Liver (tissue), 9 donors: ENCODE measurements around the gene FBXW11. TPM values are rescaled to one million over a fixed set of nuclear protein-coding genes. Genes with fewer than 3 reads are reported as not detected.

Experiments
- DNase-seq: peaks from one replicate; pipeline ENCODE4 v3.0.0-alpha.2; 2017; ENCODE audit warnings: low spot score
- H3K27ac ChIP-seq, 2 donors: one replicate each; pipeline ENCODE4 v1.7.0; 2013; ENCODE audit warnings: inconsistent platforms in 2 of 2, low read length in 2 of 2, control low read depth in 1 of 2, low read depth in 1 of 2, mild to moderate bottlenecking in 1 of 2
- H3K27me3 ChIP-seq, 4 donors: one replicate each; pipeline versions ENCODE4 v1.6.1 to v1.7.0; 2013; ENCODE audit warnings: low read length in 3 of 4, inconsistent platforms in 1 of 4, mild to moderate bottlenecking in 1 of 4, moderate library complexity in 1 of 4; ENCODE audit not compliant: control insufficient read depth in 4 of 4, insufficient read depth in 4 of 4
- H3K36me3 ChIP-seq, 4 donors: one replicate each; pipeline versions ENCODE4 v1.6.1 to v1.7.0; 2013; ENCODE audit warnings: low read length in 3 of 4, mild to moderate bottlenecking in 3 of 4, low read depth in 1 of 4, moderate library complexity in 1 of 4; ENCODE audit not compliant: control insufficient read depth in 4 of 4, insufficient read depth in 3 of 4
- H3K4me1 ChIP-seq, 4 donors: one replicate each; pipeline versions ENCODE4 v1.6.1 to v1.7.0; 2013; ENCODE audit warnings: low read length in 3 of 4, mild to moderate bottlenecking in 3 of 4, moderate library complexity in 1 of 4; ENCODE audit not compliant: control insufficient read depth in 4 of 4, insufficient read depth in 4 of 4
- H3K4me3 ChIP-seq, 3 donors: one replicate each; pipeline versions ENCODE4 v1.6.1 to v1.7.0; 2013; ENCODE audit warnings: low read length in 3 of 3, control low read depth in 1 of 3, low read depth in 1 of 3, mild to moderate bottlenecking in 1 of 3
- H3K9ac ChIP-seq, 2 donors: one replicate each; pipeline ENCODE4 v1.7.0; 2013; ENCODE audit warnings: low read length in 2 of 2, mild to moderate bottlenecking in 2 of 2, moderate library complexity in 2 of 2, control low read depth in 1 of 2, low read depth in 1 of 2
- H3K9me3 ChIP-seq, 4 donors: one replicate each; pipeline versions ENCODE4 v1.6.1 to v1.7.0; 2013; ENCODE audit warnings: low read length in 3 of 4; ENCODE audit not compliant: control insufficient read depth in 4 of 4
- EGR1 ChIP-seq, 2 donors: IDR thresholded peaks; 2 replicates each; pipeline ENCODE4 v1.6.1; 2016 to 2018; ENCODE audit warnings: antibody characterized with exemption in 2 of 2, low read depth in 2 of 2
- FOXA1 ChIP-seq: IDR thresholded peaks from 2 replicates; pipeline ENCODE4 v1.6.1; 2016; ENCODE audit warnings: antibody characterized with exemption
- FOXA2 ChIP-seq: IDR thresholded peaks from 2 replicates; pipeline ENCODE4 v1.6.1; 2016; ENCODE audit warnings: antibody characterized with exemption
- GABPA ChIP-seq, 2 donors: IDR thresholded peaks in 1 of 2; conservative IDR thresholded peaks in 1 of 2; 2 replicates each; pipeline ENCODE4 v1.6.1; 2016; ENCODE audit warnings: antibody characterized with exemption in 2 of 2, mild to moderate bottlenecking in 1 of 2, moderate library complexity in 1 of 2
- HNF4G ChIP-seq: IDR thresholded peaks from 2 replicates; pipeline ENCODE4 v1.6.1; 2016; ENCODE audit warnings: antibody characterized with exemption
- JUND ChIP-seq, 2 donors: IDR thresholded peaks; 2 replicates each; pipeline ENCODE4 v1.6.1; 2016; ENCODE audit warnings: antibody characterized with exemption in 2 of 2
- NR2F2 ChIP-seq: IDR thresholded peaks from 2 replicates; pipeline ENCODE4 v1.6.1; 2016; ENCODE audit warnings: antibody characterized with exemption
- RAD21 ChIP-seq, 2 donors: IDR thresholded peaks; 2 replicates each; pipeline ENCODE4 v1.6.1; 2016; ENCODE audit warnings: antibody characterized with exemption in 2 of 2, mild to moderate bottlenecking in 2 of 2
- RXRA ChIP-seq, 2 donors: IDR thresholded peaks; 2 replicates each; pipeline ENCODE4 v1.6.1; 2017 to 2018; ENCODE audit warnings: antibody characterized with exemption in 2 of 2, mild to moderate bottlenecking in 1 of 2
- SP1 ChIP-seq: IDR thresholded peaks from 2 replicates; pipeline ENCODE4 v1.6.1; 2018; ENCODE audit warnings: antibody characterized with exemption, mild to moderate bottlenecking
- TAF1 ChIP-seq: conservative IDR thresholded peaks from 2 replicates; pipeline ENCODE4 v1.6.1; 2016; ENCODE audit warnings: antibody characterized with exemption, mild to moderate bottlenecking
- YY1 ChIP-seq: IDR thresholded peaks from 2 replicates; pipeline ENCODE4 v1.6.1; 2016; ENCODE audit warnings: antibody characterized with exemption, mild to moderate bottlenecking
- WGBS: extraction: QIAGEN DNeasy Blood & Tissue Kit; methylation state at CpG from one replicate; pipeline ENCODE4 v1.1.7; 2013; 5-methylcytosine and 5-hydroxymethylcytosine counted together
- polyA plus RNA-seq, 2 donors: library from polyadenylated mRNA; stranded (reverse) in 1 of 2; unstranded in 1 of 2; fragments of 200-250 nt in 1 of 2; fragments of >200 nt in 1 of 2; fragmentation: Nextera tagmentation in 1 of 2; extraction: Ambion mirVana in 1 of 2; gene quantifications; one replicate each; pipeline versions ENCODE4 v1.2.1 to v1.2.3, GENCODE V29; 2013 to 2015
- total RNA-seq, 2 donors: library from RNA; depleted of rRNA; stranded (reverse); fragments of >200 nt; gene quantifications; one replicate each; pipeline ENCODE4 v1.2.3, GENCODE V29; 2014
- TF ChIP-seq, protein P1 (sequence below): fragments of 150-350 bp; IDR thresholded peaks from 2 replicates; pipeline ENCODE4 v1.5.1; 2017; ENCODE audit warnings: improper control_type of control experiment, low read depth, low read length; ENCODE audit not compliant: missing input control
- TF ChIP-seq, protein P2 (sequence below): IDR thresholded peaks from 2 replicates; pipeline ENCODE4 v1.6.1; 2016; ENCODE audit warnings: antibody characterized with exemption
- TF ChIP-seq, protein P3 (sequence below): IDR thresholded peaks from 2 replicates; pipeline ENCODE4 v1.6.1; 2016; ENCODE audit warnings: antibody characterized with exemption
- TF ChIP-seq, protein P4 (sequence below): IDR thresholded peaks from 2 replicates; pipeline ENCODE4 v1.6.1; 2016; ENCODE audit warnings: antibody characterized with exemption
- TF ChIP-seq, protein P5 (sequence below): IDR thresholded peaks from 2 replicates; pipeline ENCODE4 v1.6.1; 2016; ENCODE audit warnings: antibody characterized with exemption, mild to moderate bottlenecking
- donor health status: healthy.
- donor health status: healthy.
- donor health status: healthy.
- donor health status: healthy.
- donor health status: healthy.

The FBXW11 gene
- total and polyA plus RNA-seq, 4 donors: 11.2 to 37.5 (median 22.0) TPM

DNA sequence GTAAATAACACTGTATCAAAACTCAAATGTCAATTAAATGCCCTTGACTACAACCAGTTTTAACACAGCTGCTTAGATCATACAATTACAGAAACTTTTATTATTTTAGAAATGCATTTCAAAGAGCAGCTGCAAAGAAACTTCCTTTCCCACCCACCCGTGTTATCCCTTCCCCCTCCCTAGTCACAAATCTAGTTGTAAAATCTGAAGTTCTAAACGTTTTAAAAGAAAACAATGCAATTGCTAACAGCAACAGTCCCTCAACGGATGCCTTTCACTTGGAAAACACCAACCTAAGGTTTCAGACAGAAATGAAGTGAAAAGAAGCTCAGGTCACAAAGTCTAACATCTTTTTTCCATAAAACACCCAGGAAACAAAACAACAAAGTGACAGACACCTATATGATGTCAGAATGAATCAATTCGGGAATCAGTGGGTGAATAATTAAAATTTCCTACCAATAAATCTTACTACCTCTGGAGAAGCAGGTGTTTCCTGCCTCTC lies 100.3 kb downstream of the FBXW11 start:
- peaks cover 0 to 1% (median 0%) of the 10 kb centered on the region in 4 donors for H3K4me1 ChIP-seq

DNA sequence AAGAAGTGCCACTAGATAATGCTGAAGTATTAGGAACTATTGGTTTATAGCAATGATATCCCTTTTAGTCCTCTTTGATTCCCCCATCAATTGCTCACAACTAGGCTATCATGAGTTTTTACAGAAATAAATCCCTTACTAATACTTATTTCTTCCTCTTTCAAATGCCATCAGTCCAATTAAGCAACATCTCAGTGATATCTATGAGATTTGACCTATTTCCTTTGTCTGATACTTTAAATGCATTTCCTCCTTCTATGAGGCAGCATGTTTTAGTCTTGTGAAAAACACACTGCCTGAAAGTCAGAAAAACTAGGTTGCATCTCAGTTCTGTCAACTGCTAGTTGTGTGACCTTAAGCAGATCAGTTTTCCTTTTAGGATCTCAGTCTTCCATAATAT lies 101.6 kb downstream of the FBXW11 start:
- H3K9ac ChIP-seq: no peak overlapping the region
- H3K27me3 ChIP-seq: no peaks in the 10 kb centered on the region
- H3K36me3 ChIP-seq: peaks cover 0 to 4% (median 0%) of the 10 kb centered on the region in 4 donors
- H3K9me3 ChIP-seq: no peaks in the 10 kb centered on the region
- no peak overlapping the region for H3K4me3 ChIP-seq
- no peak overlapping the region for H3K27ac ChIP-seq
- DNase-seq: no peak
- H3K4me1 ChIP-seq: peaks cover 0 to 1% (median 0%) of the 10 kb centered on the region in 4 donors
- TF ChIP-seq HNF4G (no peak), EGR1 (IDR thresholded peaks at IDR 0.05; ENCODE audit: low read depth in 2 of 2) (no peak), RAD21 (IDR thresholded peaks at IDR 0.05) (no peak), TAF1 (no peak), JUND (IDR thresholded peaks at IDR 0.05) (no peak), RXRA (IDR thresholded peaks at IDR 0.05) (no peak), FOXA2 (no peak), GABPA (IDR thresholded peaks at IDR 0.05 in 1 of 2, conservative IDR thresholded peaks at IDR 0.05 in 1 of 2) (no peak), FOXA1 (no peak), SP1 (no peak)
- TF ChIP-seq, protein P1, sequence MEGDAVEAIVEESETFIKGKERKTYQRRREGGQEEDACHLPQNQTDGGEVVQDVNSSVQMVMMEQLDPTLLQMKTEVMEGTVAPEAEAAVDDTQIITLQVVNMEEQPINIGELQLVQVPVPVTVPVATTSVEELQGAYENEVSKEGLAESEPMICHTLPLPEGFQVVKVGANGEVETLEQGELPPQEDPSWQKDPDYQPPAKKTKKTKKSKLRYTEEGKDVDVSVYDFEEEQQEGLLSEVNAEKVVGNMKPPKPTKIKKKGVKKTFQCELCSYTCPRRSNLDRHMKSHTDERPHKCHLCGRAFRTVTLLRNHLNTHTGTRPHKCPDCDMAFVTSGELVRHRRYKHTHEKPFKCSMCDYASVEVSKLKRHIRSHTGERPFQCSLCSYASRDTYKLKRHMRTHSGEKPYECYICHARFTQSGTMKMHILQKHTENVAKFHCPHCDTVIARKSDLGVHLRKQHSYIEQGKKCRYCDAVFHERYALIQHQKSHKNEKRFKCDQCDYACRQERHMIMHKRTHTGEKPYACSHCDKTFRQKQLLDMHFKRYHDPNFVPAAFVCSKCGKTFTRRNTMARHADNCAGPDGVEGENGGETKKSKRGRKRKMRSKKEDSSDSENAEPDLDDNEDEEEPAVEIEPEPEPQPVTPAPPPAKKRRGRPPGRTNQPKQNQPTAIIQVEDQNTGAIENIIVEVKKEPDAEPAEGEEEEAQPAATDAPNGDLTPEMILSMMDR: no peak
- TF ChIP-seq, protein P2, sequence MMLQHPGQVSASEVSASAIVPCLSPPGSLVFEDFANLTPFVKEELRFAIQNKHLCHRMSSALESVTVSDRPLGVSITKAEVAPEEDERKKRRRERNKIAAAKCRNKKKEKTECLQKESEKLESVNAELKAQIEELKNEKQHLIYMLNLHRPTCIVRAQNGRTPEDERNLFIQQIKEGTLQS: no peak

More for the DNA sequence above, 100.3 kb downstream of the FBXW11 start:
- DNase-seq: no peak
- H3K27me3 ChIP-seq: no peaks in the 10 kb centered on the region
- peaks cover 0 to 6% (median 3%) of the 10 kb centered on the region in 4 donors for H3K36me3 ChIP-seq
- 56% methylated on average over 4 of the region's 4 CpGs for WGBS
- H3K9ac ChIP-seq: no peak overlapping the region
- no peak overlapping the region for H3K4me3 ChIP-seq
- TF ChIP-seq, protein P1: no peak
- TF ChIP-seq YY1: no peak
- TF ChIP-seq, protein P3, sequence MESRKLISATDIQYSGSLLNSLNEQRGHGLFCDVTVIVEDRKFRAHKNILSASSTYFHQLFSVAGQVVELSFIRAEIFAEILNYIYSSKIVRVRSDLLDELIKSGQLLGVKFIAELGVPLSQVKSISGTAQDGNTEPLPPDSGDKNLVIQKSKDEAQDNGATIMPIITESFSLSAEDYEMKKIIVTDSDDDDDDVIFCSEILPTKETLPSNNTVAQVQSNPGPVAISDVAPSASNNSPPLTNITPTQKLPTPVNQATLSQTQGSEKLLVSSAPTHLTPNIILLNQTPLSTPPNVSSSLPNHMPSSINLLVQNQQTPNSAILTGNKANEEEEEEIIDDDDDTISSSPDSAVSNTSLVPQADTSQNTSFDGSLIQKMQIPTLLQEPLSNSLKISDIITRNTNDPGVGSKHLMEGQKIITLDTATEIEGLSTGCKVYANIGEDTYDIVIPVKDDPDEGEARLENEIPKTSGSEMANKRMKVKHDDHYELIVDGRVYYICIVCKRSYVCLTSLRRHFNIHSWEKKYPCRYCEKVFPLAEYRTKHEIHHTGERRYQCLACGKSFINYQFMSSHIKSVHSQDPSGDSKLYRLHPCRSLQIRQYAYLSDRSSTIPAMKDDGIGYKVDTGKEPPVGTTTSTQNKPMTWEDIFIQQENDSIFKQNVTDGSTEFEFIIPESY: no peak
- TF ChIP-seq, protein P4, sequence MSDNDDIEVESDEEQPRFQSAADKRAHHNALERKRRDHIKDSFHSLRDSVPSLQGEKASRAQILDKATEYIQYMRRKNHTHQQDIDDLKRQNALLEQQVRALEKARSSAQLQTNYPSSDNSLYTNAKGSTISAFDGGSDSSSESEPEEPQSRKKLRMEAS: no peak
- TF ChIP-seq RAD21 (IDR thresholded peaks at IDR 0.05): no peak
- TF ChIP-seq FOXA1: no peak
- TF ChIP-seq NR2F2: no peak
- TF ChIP-seq RXRA (IDR thresholded peaks at IDR 0.05): no peak
- no peak for TF ChIP-seq TAF1
- no peak for TF ChIP-seq EGR1 (IDR thresholded peaks at IDR 0.05; ENCODE audit: low read depth in 2 of 2)
- TF ChIP-seq, protein P2: no peak
- no peak for TF ChIP-seq FOXA2
- TF ChIP-seq HNF4G: no peak
- TF ChIP-seq, protein P5, sequence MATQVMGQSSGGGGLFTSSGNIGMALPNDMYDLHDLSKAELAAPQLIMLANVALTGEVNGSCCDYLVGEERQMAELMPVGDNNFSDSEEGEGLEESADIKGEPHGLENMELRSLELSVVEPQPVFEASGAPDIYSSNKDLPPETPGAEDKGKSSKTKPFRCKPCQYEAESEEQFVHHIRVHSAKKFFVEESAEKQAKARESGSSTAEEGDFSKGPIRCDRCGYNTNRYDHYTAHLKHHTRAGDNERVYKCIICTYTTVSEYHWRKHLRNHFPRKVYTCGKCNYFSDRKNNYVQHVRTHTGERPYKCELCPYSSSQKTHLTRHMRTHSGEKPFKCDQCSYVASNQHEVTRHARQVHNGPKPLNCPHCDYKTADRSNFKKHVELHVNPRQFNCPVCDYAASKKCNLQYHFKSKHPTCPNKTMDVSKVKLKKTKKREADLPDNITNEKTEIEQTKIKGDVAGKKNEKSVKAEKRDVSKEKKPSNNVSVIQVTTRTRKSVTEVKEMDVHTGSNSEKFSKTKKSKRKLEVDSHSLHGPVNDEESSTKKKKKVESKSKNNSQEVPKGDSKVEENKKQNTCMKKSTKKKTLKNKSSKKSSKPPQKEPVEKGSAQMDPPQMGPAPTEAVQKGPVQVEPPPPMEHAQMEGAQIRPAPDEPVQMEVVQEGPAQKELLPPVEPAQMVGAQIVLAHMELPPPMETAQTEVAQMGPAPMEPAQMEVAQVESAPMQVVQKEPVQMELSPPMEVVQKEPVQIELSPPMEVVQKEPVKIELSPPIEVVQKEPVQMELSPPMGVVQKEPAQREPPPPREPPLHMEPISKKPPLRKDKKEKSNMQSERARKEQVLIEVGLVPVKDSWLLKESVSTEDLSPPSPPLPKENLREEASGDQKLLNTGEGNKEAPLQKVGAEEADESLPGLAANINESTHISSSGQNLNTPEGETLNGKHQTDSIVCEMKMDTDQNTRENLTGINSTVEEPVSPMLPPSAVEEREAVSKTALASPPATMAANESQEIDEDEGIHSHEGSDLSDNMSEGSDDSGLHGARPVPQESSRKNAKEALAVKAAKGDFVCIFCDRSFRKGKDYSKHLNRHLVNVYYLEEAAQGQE: no peak
- no peak overlapping the region for H3K27ac ChIP-seq
- no peaks in the 10 kb centered on the region for H3K9me3 ChIP-seq
